ENCODE measurements around the gene ASIC4. TPM values are rescaled to one million over a fixed set of nuclear protein-coding genes. Genes with fewer than 3 reads are reported as not detected.

Gene ASIC4
- total RNA-seq, 1 experiment from 2014 or later = not detected

DNA sequence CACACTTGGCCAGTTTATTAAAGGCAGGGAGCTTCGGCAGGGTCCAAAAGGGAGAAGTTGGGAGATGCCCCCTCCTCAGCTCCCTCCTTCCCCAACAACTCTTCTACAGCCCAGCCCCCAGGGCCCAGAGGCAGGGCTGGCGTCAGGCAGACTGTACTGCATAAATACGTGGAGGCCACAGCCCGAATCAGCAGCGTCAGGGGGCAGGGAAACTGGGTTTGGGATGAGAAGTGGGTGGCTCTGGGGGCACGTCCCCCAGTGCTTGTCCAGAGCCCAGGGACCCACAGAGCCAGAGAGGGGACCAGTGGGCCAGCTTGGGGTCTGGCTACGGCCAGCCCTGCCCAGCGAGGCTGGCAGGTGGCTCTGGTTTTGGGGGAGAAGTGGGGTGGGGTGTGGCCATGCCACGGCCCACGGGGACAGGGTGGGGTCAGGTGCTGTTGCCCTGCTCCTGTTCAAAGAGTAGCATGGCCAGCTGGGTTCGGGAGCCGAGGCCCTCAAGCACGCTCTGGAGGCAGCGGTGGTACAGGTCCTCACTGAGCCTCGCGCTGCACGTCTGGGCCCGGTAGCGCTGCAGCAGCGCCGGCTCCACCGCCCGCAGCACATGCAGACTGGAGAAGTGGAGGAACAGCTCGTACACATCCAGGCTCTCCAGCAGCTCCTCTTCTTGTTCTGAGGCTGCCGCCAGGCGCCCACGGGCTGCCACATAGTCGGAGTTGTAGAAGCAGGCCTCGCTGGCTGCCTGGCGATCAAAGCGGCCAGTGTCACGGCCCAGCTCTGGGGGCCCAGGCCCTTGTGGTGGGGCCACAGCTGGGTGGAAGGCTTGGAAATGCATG lies 24.9 kb downstream of the ASIC4 start:
- in situ Hi-C loops (cut with HindIII; ENCODE audit: low pct_unique_long_range_greater_than_20kb, low sequenced_read_pairs) = no loop called here
- no peak for DNase-seq (ENCODE audit: low read depth, low spot score)

DNA sequence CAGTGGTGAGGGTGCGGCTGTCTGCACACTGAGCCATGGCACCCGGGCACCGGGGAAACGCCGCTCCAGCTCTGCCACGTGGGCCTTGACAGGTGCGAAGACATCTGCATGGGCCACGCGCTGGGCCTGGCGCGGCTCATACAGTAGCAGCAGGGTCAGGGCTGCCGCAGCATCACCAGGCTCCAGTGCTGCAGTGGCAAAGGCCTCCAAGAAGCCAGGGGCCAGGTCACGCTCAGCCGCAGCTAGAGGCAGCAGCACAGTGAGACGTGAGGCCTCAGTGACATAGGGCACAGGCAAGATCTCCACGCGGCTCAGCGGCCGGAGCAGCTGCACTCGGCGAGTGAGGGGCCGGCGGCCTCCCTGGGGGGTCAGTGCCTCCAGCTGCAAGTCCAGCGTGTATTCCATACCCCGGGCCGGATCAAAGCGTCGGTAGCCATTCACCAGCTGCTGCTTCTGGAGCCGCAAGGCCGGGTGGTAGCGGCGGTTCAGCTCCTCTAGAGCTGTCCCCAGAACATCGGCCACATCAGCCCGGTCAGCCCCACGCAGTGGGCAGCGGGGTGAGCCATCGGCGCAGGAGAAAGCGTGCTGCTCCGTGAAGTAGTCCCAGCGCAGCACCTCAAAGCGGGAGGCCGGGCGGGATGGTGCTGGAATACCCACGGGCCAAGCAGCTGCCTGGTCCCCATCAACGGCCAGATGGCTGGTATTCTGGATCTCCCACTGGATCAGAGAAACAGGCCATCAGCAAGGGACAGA lies 25.8 kb downstream of the ASIC4 start:
- in situ Hi-C loops (cut with HindIII; ENCODE audit: low pct_unique_long_range_greater_than_20kb, low sequenced_read_pairs) = no loop called here
- DNase-seq (ENCODE audit: low read depth, low spot score) = no peak

DNA sequence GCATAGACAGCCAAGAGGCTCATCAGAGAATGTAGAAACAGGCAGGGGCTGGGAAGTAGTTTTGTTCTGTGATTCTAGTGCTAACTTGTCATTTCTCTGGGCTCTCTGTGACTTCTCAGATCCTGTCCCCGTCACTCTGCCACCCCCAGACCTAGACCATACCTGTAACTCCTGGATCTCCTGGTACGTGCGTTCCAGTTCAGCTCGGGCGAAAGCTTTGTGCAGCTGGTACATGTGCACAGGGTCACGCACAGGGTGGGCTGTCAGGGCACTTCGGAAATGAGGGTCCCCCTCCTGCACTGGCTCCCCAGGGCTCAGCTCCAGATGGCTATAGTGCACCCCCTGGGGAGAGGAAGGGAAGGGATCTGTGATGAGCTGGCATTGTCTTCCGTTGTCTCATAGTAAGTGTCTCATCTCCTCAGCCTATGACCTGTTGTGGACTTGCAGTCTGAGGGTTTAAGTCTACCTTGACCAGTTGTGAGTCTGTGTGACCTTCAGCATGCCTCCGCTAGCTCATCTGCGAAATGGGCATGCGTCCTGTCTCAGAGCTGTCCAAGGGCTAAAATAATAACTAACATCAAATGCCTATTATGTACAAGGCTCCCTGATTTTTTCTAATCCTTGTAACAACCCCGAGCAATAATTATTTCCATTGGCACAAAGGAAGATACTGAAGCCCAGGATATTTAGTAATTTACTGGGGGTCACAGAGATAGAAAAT lies 26.7 kb downstream of the ASIC4 start:
- DNase-seq (ENCODE audit: low read depth, low spot score) = no peak
- in situ Hi-C loops (cut with HindIII; ENCODE audit: low pct_unique_long_range_greater_than_20kb, low sequenced_read_pairs) = no loop called here

GRCh38 chr2:219541611-219542180 lies 27.4 kb downstream of the ASIC4 start:
- in situ Hi-C loops (cut with HindIII; ENCODE audit: low pct_unique_long_range_greater_than_20kb, low sequenced_read_pairs) = no loop called here

DNA sequence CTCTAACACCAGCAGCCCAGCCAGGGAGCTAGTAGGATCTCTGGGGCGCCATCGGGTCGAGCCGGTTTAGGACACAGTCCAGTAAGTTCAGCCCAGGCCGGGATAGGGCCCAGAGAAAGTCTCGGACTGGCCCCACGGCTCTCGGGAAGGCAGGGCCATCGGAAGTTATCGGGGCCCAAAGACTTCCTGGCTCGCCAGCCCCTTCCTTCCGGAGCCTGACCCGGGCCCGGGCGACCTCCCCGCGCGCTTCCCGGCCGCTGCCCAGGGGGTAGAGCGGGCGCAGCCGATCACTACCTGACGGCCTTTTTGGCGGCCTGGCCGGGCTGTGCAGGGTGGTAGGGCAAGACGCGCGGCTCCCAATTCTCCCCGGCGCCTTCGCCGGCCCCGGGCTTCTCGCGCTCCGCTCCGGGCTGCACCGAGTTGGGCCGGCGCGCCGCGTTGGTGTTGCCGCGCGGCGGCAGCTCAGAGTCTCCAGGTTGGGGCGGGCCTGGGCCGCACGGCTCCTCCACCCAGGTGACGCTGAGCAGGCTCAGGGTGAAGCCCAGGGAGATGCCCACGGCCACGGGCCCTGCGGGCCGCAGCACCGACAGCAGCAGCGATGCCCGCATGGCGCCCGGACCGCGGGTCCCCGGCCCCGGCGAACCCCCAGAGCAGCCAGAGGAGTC lies 28.8 kb downstream of the ASIC4 start:
- peak; percentile 5 for DNase-seq (ENCODE audit: low read depth, low spot score)
- in situ Hi-C loops (cut with HindIII; ENCODE audit: low pct_unique_long_range_greater_than_20kb, low sequenced_read_pairs) = no loop called here

More at GRCh38 chr2:219541611-219542180, 27.4 kb downstream of the ASIC4 start:
- peak; percentile 74 for DNase-seq (ENCODE audit: low read depth, low spot score)

DNA sequence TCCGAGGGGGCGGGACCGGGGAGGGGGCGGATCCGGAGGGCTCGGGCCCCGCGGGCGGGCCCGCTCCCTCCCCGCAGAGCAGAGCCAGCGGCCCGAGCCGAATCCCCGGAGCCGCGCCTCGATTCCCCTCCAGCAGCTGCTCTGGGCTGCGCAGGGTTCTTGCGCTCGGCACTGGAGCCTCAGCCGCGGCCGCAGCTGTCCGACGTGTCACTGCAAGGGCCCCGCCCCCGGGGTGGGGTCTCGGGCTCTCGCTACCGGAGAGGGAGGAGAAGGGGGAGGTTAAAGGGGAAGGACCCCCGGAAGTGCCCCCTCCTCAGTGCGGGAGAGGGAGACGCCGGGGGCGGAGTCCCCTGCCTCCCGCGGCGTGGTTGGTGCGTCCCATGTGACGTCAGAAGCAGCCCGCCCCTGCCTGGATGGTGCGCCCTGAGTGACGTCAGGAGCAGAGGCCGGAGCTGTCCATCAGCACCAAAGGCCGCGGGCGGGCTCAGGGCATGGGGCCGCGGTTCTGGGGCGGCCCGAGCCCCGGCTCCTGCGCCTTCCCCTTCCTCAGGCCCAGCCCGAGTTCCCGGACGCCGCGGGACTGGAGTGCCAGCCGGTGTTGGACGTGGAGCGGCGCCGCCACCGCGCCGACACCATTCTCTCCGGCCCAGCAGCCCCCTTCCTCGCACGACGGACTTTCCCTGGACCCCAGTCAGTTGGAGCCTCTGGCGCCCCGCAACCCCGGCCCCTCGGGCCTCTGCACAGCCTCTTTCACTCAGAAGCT lies 29.5 kb downstream of the ASIC4 start, which contains the start of the genes CHPF and TMEM198:
Gene CHPF, minus strand, starts transcription at position 214 of the 763 bp plus-strand sequence. CDS start 271 bp downstream, outside the sequence.
Gene TMEM198, plus strand, starts transcription at position 433 of the 763 bp plus-strand sequence. CDS start 700 bp downstream, outside the sequence.
- peak; percentile 97 for DNase-seq (ENCODE audit: low read depth, low spot score)
- in situ Hi-C loops (cut with HindIII; ENCODE audit: low pct_unique_long_range_greater_than_20kb, low sequenced_read_pairs) = no loop called here

- DNase-seq (ENCODE audit: low read depth, low spot score) = no peak
- in situ Hi-C loops (cut with HindIII; ENCODE audit: low pct_unique_long_range_greater_than_20kb, low sequenced_read_pairs) = no loop called here
These were observed 30.3 kb downstream of the ASIC4 start for GRCh38 chr2:219544567-219544966.

DNA sequence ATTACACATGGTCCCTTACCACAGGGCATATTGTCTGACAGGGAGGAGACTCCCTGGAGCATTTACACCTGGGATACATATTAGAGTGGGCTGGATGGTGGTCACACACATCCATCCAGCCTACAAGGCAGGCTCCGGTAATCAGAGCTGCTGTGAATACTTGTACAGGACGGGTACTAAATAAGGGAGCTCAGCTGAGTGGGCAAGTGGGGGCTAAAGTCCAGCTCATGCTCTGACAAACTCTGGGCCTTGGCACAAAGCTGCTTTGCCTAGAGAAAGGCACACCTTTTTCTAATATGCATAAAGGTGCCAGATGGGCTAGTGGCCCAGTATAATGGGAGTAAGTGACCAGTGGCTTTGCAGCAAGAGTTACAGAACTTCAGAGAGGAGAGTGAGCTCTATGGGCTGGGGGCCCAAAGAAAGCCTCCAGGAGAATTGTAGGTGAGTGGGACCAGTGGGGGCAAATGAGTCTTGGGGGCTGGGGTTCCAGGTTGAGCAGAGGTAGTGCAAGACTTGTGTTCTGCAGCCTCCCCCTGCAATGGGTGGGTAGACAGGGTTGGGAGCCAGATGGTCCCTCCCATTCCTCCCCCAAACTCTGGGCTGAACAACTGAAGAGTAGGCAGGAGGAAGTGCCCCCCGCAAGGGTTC lies 31.1 kb downstream of the ASIC4 start:
- DNase-seq (ENCODE audit: low read depth, low spot score) = no peak
- in situ Hi-C loops (cut with HindIII; ENCODE audit: low pct_unique_long_range_greater_than_20kb, low sequenced_read_pairs) = no loop called here

DNA sequence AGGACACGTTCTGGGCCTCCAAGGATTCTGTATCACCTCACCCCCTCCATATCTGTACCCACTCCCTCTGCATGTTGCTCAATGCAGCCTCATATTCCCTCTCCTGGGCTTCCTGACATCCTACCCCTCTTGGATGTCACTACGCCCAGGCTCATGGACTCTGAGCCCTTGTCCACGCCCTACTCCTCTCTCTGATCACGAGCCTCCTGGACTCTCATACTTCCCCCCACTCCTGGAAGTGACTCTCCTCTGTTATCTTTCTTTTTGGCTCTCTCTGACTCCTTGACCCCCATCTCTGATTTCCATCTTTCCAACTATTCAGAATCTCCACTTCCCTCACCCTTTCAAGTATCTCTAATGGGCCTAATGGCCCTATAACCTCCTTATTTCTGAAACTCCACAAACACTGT lies 31.7 kb downstream of the ASIC4 start:
- DNase-seq (ENCODE audit: low read depth, low spot score) = no peak
- in situ Hi-C loops (cut with HindIII; ENCODE audit: low pct_unique_long_range_greater_than_20kb, low sequenced_read_pairs) = no loop called here

- DNase-seq (ENCODE audit: low read depth, low spot score) = no peak
- in situ Hi-C loops (cut with HindIII; ENCODE audit: low pct_unique_long_range_greater_than_20kb, low sequenced_read_pairs) = no loop called here
These were observed 33.3 kb downstream of the ASIC4 start for GRCh38 chr2:219547621-219548020.

GRCh38 chr2:219548990-219549389 lies 34.7 kb downstream of the ASIC4 start:
- DNase-seq (ENCODE audit: low read depth, low spot score) = no peak
- in situ Hi-C loops (cut with HindIII; ENCODE audit: low pct_unique_long_range_greater_than_20kb, low sequenced_read_pairs) = no loop called here

- in situ Hi-C loops (cut with HindIII; ENCODE audit: low pct_unique_long_range_greater_than_20kb, low sequenced_read_pairs) = no loop called here
- no peak for DNase-seq (ENCODE audit: low read depth, low spot score)
These were observed 35.3 kb downstream of the ASIC4 start for GRCh38 chr2:219549619-219550018.

DNA sequence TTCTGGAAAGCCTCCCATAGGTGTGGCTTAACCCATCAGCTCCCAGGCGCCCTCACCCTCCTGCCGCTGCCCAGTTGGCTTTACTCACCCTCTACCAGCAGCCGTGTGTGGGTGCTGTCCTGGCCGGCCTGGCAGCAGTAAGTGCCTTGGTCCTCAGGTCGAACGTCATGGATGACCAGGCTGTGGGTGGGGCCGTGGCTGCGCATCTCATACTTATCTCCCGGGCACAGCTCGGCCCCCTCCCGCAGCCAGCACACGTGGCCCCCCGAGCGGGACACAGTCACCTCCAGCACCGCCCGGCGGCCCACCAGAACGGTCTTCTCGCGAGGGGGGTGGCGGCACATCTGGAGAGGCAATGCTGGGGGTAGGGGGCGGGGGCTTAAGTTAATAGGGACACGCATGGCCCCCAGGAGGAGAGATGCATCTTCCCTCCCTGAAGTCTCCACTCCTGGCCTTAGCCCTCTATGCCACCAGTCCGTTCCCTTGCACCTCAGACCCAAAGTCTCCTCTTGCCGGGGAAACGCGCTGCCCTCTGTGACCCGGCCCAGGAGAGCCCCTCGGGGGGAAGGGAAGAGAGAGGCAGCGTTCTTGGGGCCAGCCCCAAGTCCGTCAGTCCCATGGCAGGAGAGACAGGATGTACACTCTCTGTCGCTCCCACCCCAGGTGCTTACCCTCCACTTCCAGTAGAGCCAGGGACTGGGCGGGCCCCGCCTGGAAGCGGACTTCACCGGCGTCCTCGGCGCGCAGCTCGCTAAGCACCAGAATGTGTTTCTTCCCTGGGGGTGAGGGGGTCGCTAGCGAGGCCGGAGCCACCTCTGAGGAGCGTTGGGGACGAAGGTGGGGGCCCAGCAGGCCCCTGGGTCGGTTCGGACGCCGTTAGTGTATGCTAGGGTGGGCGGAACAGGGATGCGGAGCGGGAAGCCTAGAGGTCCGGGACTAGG lies 37.4 kb downstream of the ASIC4 start:
- peak; percentile 11 for DNase-seq (ENCODE audit: low read depth, low spot score)
- in situ Hi-C loops (cut with HindIII; ENCODE audit: low pct_unique_long_range_greater_than_20kb, low sequenced_read_pairs) = no loop called here

DNA sequence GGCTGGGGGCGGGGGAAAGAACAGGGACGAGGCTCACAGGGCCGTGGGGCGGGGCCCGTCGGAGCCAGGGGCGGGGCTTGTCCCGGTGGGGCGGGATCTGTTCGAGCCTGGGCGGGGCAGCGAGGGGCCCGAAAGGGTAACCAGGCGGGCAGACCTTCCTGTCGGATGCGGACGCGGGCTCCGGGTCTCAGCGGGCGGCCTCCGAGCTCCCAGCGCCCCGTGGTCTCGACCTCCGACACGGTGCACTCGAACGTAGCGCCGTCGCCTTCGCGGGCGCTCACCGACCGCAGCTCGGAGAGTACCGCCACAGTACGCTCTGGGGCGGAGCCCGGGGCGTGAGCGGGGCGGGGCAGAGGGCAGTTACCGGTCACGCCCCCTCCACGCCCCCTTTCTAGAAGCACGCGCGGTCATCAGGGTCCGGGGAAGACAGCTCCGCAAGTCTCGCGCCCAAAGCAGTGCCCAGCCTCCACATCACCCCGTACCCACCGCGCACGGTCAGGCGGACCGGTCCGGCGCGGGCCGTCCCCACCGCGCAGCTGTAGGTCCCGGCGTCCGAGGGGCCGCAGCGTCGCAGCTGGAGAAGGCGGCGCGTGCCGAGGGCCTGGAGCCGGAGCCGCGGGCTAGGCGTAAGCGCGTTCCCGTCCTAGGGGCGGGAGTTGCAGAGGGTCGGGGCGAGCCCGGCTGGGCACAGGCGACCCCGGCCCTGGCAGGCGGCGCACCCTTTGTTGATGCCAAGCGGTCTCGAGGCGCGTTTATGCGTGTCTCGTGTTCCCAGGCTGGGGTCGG lies 38.3 kb downstream of the ASIC4 start:
- peak; percentile 80 for DNase-seq (ENCODE audit: low read depth, low spot score)
- in situ Hi-C loops (cut with HindIII; ENCODE audit: low pct_unique_long_range_greater_than_20kb, low sequenced_read_pairs) = no loop called here

DNA sequence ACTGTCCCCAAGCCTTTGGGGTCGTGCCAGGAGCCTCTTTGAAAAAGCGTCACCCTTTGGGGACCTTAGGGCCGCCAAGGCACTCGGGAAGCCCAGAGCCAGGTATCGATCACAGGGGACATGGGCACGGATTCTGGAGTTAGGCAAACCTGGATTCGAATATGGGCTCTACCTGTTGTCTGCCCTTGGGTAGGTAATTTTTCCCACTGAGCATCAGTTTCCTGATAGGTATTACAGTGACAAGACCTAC lies 38.8 kb downstream of the ASIC4 start:
- in situ Hi-C loops (cut with HindIII; ENCODE audit: low pct_unique_long_range_greater_than_20kb, low sequenced_read_pairs) = no loop called here
- DNase-seq (ENCODE audit: low read depth, low spot score) = no peak

All from SK-MEL-5 (cell line).